KMS-11 (cell line): Measurements from ENCODE around the gene NSL1.
"Not testable (repeated sequence)": the region's sequence is repeated elsewhere in the genome, so short reads cannot be mapped to it uniquely, and the experiment has no call there.

Source experiments
- H2AFZ ChIP-seq: fragments of 200-600 bp; sonication (generic); 2 replicates; pipeline ENCODE4 v1.6.1; 2016; ENCODE audit warnings: antibody characterized with exemption, mixed run types, low read depth
- H3K27ac ChIP-seq: fragments of 200-600 bp; sonication (generic); 2 replicates; pipeline ENCODE4 v1.6.1; 2016; ENCODE audit warnings: mild to moderate bottlenecking, mixed run types
- H3K27me3 ChIP-seq: fragments of 200-600 bp; sonication (generic); 2 replicates; pipeline ENCODE4 v1.6.1; 2017; ENCODE audit warnings: mild to moderate bottlenecking, low read depth, mixed run types, moderate library complexity; ENCODE audit not compliant: insufficient read depth
- H3K36me3 ChIP-seq: fragments of 200-600 bp; sonication (generic); 2 replicates; pipeline ENCODE4 v1.6.1; 2017; ENCODE audit warnings: mild to moderate bottlenecking, mixed run types; ENCODE audit not compliant: insufficient read depth
- H3K4me1 ChIP-seq: fragments of 200-600 bp; sonication (generic); 2 replicates; pipeline ENCODE4 v1.6.1; 2016; ENCODE audit warnings: mild to moderate bottlenecking, low read depth, mixed run types; ENCODE audit not compliant: poor library complexity, severe bottlenecking
- H3K4me2 ChIP-seq: fragments of 200-600 bp; sonication (generic); 2 replicates; pipeline ENCODE4 v1.7.0; 2016; ENCODE audit warnings: mild to moderate bottlenecking, mixed run types
- H3K4me3 ChIP-seq: fragments of 200-600 bp; sonication (generic); IDR thresholded peaks from 2 replicates; pipeline ENCODE4 v1.6.1; 2017; ENCODE audit warnings: low read depth, low read length, mixed read lengths; ENCODE audit not compliant: insufficient read depth
- H3K79me2 ChIP-seq: fragments of 200-600 bp; sonication (generic); 2 replicates; pipeline ENCODE4 v1.6.1; 2016; ENCODE audit warnings: low read depth, mixed run types; ENCODE audit not compliant: insufficient read depth
- H3K9ac ChIP-seq: fragments of 200-600 bp; sonication (generic); 2 replicates; pipeline ENCODE4 v1.6.1; 2016; ENCODE audit warnings: mild to moderate bottlenecking, mixed run types
- H4K20me1 ChIP-seq: fragments of 200-600 bp; sonication (generic); 2 replicates; pipeline ENCODE4 v1.6.1; 2016; ENCODE audit warnings: mild to moderate bottlenecking, mixed run types; ENCODE audit not compliant: insufficient read depth
- TF ChIP-seq, protein P1 (sequence below): fragments of 200-600 bp; sonication (generic); conservative IDR thresholded peaks from 2 replicates; pipeline ENCODE4 v1.6.1; 2017; ENCODE audit warnings: low read depth, mild to moderate bottlenecking, antibody characterized with exemption, low read length, moderate library complexity, mixed read lengths

The NSL1 gene

DNA sequence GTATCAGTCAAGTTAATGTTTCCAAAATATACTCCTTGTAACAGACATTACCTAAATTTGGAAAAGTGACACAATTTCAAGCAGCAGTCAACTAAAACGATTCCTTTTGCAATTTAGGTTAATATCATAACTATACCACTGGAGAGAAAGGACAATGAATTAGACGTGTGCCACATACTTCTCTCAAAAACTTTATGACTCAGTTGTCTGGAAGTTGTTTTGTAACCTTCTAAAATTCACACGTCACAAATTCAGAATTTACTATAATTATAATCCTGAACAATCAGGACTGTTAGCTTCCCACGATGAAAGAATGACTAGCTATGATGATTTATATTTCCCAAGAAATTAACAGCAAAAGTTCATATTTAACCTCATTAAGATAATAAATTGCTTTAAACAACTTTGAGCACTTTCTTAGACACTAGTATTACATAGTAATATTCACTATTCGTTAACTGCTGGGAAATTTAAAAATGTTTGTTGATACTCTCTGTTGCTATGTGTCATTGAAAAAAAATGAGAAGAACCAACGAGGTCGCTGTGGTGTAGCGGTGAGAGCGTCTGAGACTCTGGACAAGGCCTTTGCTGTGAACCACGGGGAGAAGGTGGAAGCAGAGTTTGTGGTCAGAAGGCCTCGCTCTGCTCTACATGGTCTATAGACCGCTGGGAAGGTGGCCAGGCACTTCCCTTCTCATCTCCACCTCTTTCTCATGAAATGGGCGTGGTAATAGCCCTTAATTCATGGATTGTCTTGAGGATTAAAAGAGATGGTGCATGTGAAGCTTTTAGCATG, 64.0 kb downstream of the NSL1 start:
- no peak overlapping the region for H3K4me3 ChIP-seq
- H3K27me3 ChIP-seq, result no peaks in the 10 kb centered on the region

DNA sequence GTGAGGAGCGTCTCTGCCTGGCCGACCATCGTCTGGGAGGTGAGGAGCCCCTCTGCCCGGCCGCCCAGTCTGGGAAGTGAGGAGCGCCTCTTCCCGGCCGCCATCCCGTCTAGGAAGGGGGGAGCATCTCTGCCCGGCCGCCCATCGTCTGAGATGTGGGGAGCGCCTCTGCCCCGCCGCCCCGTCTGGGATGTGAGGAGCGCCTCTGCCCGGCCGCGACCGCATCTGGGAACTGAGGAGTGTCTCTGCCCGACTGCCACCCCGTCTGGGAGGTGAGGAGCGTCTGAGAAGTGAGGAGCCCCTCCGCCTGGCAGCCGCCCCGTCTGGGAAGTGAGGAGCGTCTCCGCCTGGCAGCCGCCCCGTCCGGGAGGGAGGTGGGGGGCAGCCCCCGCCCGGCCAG, 66.9 kb downstream of the NSL1 start:
- H3K4me3 ChIP-seq, H3K36me3 ChIP-seq, H4K20me1 ChIP-seq, H3K27ac ChIP-seq, H3K27me3 ChIP-seq, H2AFZ ChIP-seq, H3K9ac ChIP-seq, H3K4me1 ChIP-seq, H3K4me2 ChIP-seq, H3K79me2 ChIP-seq: not testable (repeated sequence)

More for the DNA sequence above, 64.0 kb downstream of the NSL1 start:
- H3K4me2 ChIP-seq, result no peak overlapping the region
- TF ChIP-seq, protein P1, sequence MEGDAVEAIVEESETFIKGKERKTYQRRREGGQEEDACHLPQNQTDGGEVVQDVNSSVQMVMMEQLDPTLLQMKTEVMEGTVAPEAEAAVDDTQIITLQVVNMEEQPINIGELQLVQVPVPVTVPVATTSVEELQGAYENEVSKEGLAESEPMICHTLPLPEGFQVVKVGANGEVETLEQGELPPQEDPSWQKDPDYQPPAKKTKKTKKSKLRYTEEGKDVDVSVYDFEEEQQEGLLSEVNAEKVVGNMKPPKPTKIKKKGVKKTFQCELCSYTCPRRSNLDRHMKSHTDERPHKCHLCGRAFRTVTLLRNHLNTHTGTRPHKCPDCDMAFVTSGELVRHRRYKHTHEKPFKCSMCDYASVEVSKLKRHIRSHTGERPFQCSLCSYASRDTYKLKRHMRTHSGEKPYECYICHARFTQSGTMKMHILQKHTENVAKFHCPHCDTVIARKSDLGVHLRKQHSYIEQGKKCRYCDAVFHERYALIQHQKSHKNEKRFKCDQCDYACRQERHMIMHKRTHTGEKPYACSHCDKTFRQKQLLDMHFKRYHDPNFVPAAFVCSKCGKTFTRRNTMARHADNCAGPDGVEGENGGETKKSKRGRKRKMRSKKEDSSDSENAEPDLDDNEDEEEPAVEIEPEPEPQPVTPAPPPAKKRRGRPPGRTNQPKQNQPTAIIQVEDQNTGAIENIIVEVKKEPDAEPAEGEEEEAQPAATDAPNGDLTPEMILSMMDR, result no peak
- H4K20me1 ChIP-seq, result no peaks in the 10 kb centered on the region
- peaks cover 4% of the 10 kb centered on the region for H3K4me1 ChIP-seq
- H3K36me3 ChIP-seq, result no peaks in the 10 kb centered on the region
- no peak overlapping the region for H2AFZ ChIP-seq
- no peak overlapping the region for H3K9ac ChIP-seq
- no peaks in the 10 kb centered on the region for H3K79me2 ChIP-seq
- no peak overlapping the region for H3K27ac ChIP-seq

- H3K79me2 ChIP-seq, result no peaks in the 10 kb centered on the region
- no peak overlapping the region for H2AFZ ChIP-seq
- no peaks in the 10 kb centered on the region for H4K20me1 ChIP-seq
- no peak overlapping the region for H3K9ac ChIP-seq
- no peak overlapping the region for H3K4me2 ChIP-seq
- H3K36me3 ChIP-seq, result no peaks in the 10 kb centered on the region
- H3K4me3 ChIP-seq, result no peak overlapping the region
- peaks cover 4% of the 10 kb centered on the region for H3K4me1 ChIP-seq
- H3K27me3 ChIP-seq, result no peaks in the 10 kb centered on the region
- no peak overlapping the region for H3K27ac ChIP-seq
- TF ChIP-seq, protein P1, result no peak
Observed at GRCh38 chr1:212722270-212722957, 69.2 kb downstream of the NSL1 start.

GRCh38 chr1:212721388-212722247, 70.0 kb downstream of the NSL1 start:
- TF ChIP-seq, protein P1, result no peak
- Histone ChIP-seq H3K27ac (no peak overlapping the region), H3K4me2 (no peak overlapping the region), H3K4me3 (no peak overlapping the region), H2AFZ (no peak overlapping the region), H3K9ac (no peak overlapping the region), H3K79me2 (no peaks in the 10 kb centered on the region), H3K36me3 (no peaks in the 10 kb centered on the region), H3K4me1 (peaks cover 4% of the 10 kb centered on the region), H4K20me1 (no peaks in the 10 kb centered on the region), H3K27me3 (no peaks in the 10 kb centered on the region)
